HG02938 (cell line): ENCODE results near the gene KCNIP2.
A peak's percentile ranks its signal among the peaks of the same experiment; 100 is the strongest.

Experiments used
- ATAC-seq: cut with Tn5 transposase; IDR thresholded peaks from one replicate; pipeline ENCODE4 v1.9.1; 2021; ENCODE audit warnings: mild to moderate bottlenecking, moderate library complexity; ENCODE audit not compliant: unreplicated experiment

Gene KCNIP2

DNA sequence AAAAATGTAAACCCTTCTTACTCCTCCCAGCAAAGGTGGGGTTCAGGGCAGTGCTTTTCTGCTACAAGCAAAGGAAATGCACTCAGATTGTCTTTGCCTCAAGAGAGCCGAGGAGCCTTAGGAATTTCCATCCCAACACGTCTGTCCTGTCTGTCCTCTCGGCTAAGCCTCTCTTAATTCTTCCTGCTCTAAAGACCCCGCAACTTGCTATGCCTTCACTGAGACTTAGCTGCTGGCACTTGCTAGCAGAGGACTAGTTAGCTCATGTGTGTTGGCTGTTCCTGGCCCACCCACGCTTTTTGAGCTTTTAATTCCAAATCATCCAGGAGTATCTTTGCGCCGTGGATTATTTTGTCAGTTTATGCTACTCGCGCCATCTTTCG, 59.9 kb downstream of the KCNIP2 start:
- ATAC-seq, result no peak

DNA sequence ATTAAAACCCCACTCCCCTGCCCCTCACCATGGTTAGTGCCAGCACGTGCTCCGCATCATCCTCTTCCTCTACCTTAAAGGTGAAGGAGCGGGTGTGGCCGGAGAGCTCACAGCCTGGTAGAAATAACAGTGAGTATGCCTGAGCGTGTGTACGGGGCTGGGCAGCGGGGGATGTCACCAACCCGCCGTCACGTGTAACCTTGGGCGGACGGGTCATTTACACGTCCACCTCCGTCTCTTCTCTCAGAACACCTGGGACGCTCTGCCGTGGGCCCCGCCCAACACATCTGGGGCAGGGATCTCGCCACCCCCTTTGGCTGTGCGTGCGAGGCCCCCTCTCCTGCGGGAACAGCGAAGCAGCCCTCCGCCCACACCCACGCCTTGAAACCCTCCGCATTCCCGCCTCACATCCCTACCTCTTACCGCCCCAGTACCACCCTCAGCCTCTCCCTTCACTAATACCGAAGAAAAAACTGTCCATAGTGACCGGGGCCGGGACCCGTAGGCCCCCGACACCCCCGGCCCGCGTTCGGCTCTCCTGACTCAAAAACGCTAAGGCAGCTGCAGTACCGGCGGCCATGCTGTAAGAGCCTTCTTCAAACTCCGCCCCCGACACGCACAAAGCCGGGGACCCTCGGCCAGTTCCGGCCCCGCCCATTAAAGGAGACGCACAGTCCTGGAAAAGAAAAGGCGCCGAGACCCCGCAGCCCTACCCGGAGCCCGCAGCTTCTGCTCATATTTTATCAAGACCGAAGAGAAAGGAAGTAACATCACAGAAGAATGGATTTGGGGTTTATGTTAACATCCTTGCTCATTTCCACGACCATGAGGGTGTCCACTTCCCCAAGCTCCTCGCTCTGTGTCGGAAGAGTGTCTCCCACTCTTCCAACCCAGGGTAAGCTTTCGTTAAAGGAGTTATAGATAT, 60.5 kb downstream of the KCNIP2 start, which contains the start of gene NPM3:
TSS of gene NPM3 (minus strand) at position 636 of the 925 bp plus-strand sequence. CDS start at position 580, 56 bp downstream.
- ATAC-seq, result peak; percentile 60

DNA sequence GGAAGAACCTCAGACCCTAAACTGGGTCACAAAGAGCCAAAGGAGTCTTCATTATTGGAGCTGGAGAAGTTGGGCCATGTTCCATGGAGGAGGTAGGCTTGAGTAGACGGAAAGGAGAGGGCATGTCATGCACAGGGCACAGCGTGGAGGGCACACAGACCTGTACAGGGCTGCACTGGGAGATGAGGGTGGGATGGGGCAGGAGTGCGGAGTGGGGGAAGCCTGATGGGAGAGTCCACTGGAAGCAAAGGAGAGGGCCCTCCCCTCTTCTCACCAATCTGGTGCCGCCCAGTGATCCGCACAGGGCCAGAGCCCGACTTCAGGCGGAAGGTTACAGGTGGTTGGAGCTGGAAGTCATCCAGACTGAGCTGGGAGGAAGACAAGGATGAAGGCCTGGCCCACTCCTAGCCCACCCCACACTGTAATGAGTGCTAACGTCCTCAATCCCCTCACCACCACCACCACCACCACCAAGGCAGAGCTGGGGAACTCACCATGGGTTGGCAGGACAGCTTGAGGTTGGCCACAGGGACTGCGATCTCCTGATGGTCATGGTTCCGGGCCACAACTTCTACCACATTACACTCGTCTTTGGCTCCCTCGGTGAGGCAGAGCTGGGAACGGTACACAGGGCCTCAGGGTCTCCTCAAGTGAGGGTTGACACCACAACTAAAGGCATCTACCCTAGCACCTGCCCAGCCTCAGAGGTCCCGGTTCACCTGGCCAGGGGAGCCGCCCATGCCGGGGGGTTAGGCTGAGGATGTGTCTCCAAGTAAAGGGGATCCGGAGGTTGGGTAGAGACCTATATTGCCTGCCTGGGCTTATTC, 61.4 kb downstream of the KCNIP2 start:
- no peak for ATAC-seq

DNA sequence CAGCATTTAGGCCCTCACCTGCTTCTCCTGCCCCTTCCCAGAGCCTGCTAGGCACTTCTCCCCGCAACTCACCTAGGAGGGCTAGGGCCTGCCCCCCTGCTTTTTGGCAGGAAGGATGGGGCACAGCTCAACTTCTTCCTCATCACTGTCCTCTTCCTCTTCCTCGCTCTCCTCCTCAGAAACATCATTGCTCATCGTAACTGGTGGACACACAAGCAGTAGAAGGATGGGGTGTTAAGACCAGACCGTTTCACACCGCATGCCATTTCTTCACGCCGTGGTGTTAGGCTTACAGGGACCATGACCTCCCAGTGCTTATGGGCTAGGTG, 62.0 kb downstream of the KCNIP2 start:
- ATAC-seq, result no peak

DNA sequence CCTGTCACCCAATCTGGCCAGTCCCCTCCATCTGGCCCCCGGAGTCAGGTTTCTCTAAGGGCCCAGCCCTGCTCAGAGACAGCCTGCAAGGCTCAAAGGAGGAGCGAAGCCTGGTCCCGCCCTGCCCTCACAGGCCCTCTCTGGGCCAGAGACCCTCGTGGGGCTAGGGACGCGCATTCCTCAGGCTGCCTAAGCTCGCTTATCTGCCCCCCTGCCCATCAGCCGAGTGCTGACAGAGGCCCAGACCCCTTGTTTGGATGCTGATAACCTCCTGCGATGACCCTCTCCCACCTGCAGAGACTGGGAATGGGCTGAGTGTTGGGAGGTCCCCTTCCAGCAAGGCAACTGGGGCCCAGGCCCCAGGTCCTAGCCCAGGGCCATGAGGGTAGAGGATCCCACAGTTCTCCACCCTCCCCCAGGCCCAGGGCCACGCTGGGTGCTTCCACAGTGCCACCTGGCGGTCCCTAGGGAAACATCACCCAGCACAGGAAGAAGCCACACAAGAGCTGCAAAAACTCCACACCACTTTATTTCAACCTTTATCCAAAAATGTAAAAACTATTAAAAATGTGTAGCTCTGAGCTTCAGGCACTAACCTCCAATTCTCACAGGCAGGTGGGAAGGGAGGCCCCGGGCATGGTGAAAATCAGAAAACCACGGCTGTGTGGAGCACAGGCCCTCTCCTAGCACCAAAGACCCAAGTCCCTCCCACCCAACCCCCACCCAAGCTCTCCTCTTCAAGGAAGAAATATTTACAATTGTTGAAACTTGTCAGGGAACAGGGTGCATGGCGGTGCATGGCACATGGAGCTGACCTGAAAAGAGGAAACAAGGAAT, 62.6 kb downstream of the KCNIP2 start:
- ATAC-seq, result no peak

DNA sequence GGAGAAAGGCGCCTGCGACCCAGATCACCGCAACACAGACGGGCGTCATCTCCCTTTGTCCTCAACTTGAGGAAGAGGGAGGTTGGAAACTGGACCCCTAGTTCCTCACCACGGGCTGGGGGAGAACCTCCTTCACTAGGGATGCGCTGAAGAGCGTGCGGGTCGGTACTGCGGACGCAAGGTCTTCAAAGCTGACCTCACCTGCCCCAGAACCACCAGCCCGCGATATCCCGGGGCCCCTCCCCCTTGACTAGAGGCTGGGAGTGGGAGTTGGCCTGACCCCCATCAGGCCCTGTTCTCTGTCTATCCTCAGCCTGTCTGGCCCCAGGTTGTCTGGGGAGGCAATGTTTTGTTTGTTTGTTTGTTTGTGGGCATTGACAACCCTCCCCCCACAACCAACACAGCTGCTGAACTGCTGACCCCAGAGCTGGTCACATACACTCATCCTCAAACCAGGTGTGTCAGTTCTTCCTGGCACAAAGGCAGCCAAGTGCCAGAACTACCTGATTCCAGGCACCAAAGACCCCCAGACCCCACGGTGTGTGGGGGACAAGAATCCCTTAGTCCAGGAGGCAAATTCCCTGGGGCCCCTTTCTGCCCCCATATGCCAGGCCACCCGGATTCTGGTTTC, 63.3 kb downstream of the KCNIP2 start:
- ATAC-seq, result no peak

DNA sequence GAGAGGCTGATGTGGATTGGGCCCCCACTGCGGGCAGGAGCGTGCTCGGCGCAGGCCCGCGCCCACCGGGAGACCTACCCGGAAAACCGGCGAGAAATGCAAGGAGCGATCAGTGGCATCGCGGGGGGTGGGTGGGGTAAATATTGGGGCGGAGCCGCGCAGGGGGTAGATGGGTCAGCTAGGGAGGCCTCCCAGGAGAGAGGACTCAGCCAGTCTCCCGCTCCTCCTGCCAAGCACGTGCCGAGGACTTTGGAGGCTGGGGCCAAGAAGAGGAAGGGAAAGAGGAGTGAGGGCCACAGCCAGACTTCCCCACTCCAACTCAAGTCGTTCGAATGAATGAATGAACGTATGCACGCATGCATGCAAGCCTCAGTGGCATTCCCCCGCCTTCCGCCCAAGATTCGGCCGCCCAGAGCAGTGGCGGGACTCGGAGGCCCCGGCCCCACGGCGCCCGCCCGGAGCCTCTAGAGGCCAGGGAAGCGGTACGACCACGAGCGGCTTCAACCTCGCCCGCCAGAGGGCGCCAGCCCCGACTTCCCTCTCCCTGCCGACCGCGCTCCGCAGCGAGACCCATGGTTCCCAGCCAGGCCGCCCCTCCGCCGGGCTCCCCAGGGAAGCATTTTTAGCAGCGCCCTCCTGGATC, 63.9 kb downstream of the KCNIP2 start:
- ATAC-seq, result peak; percentile 54

DNA sequence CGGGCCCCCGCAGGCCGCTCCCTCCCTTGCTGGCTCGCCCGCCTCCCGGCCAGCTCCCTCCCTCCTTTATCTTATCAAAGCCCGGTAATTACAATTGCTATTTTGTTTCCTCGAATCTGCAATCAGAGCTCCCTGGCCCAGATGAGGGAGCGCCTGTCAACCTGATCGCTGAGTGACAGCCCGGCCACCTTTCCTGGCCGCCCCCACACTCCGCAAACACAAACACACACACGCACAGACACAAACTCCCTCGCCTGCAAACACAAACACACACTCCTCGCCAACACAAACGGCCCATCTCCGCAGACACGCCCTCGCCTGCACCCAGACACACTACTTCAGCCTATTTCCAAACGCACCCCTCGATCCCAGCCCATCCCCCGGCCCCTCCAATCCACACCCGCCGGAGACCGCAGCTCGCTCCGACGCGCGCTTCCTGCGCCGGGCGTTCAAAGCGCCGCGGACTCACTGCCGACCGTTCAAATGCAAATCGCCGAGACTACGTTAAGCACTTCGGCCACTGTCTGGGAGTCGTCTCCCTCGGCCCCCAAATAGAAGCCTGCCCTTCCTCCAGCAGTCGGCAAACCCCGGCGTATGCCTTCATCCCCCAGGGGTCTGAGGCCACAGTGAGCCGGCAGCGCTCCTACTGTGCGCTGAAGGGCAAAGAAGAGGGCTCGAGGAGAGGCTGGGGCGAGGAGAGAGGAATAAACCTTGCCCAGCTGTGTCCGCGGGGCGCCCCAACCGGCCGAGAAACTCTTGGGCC, 64.6 kb downstream of the KCNIP2 start:
- ATAC-seq, result no peak

DNA sequence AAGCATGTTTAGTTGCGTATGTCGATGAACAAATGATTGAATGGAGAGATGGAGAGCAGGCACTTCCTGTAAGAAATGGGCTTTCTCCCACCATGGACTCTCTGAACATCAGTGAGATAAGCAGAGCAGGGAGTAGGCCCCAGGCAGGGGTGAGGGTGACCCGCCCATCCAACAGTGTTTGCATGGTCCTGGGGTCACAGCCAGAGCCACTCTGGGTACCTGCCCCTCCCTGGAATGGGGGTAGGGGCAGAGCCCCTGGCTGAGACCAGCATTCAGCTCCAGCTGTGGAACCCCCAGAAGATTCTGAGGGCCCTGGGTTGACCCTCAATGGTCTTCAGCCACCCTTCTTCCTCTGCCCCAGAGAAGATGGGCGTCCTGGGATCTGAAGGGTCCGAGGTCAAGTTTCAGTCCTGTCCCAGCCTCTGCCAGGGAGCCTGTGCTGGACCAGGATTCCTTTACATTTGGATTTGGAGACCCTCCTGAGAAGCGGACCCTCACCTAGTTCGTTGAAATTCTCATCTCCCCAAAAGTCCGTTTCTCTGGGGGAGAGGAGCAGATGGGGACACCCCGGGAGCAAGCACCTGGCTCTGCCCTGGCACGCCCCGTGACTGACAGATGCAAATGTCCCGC, 65.3 kb downstream of the KCNIP2 start:
- no peak for ATAC-seq

DNA sequence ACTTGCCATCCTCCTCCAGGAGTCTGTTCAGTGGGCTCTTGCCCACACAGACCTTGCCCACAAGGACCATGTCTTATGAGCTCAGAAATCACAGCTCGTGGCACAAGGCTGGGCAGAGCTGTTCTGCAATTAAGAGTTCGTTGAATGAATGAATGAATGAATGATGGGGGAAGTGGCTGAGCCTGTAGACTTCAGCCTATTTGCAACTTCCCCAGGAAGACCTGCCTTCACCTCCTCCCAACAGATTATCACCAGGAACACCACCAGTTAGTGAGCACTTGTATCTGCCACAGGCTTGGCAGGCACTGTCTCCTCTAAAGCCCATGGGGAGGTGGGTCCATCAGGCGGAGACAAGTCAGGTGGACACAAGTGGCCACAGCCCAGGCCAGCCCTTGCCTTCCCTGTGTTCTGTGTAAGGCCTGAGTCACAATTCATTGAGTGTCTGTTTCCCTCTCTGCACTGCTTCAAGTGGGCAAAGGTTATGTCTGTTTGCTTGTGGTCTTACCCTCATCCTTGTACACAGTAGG, 65.9 kb downstream of the KCNIP2 start:
- no peak for ATAC-seq

DNA sequence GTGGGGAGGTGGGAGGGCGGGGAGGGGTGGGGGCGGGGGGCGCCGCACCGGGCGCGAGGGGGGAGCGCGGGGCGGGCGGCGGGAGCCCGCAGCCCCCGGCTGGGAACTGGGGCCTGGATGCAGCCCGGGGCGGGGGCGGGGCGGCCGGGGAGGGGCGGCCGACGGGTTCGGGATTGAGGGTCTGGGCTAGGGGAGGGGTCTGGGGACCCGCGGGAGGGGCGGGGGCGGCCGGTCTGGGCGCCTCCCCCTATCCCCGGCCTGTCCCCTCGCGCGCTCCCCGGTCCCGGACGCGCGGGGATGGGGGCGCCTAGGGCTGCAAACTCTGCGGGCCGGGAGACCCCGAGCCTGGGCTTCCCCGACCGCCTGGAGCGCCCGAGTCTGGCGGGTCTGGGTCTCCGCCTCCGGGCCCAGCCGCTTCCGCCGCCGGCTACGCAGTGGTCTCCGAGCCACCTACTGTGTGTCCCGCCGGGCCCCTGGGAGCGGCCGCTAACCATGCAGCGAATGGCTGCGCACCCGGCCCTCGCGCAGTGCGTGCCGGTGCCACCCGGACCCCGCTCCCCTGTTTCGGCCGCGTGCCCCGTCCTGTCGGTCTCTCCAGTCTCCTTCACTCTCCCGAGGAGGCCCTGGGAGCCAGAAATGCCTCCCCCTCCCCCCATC, 67.3 kb downstream of the KCNIP2 start:
- ATAC-seq, result no peak
